ENCODE data around the gene ORM1.

Gene ORM1

DNA sequence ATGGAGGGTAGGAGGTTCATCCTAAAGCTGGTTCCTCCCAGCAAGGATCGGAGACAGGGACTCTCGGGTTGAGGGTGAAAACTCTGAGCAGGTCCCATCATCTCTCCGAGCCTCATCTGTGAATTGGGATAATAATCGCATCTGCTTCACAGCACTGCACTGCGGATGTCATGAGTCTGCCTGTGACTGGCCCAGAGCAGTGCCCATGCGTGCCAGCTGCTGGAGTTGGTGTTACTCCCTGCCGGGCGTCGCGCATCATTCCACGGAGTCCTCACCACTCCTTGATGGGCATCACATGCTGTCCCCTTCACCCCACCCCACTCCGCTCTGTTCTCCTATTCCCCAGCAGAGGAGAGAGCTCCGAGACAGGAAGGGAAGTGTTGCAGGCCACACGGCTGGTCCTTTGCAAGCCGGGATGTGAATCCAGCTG is 35.1 kb upstream of the ORM1 start:
- Histone ChIP-seq H3K36me3 (ENCODE audit: insufficient read depth, low read length) (no peaks in the 10 kb centered on the region), H4K20me1 (ENCODE audit: insufficient read depth, low read length, poor library complexity, severe bottlenecking) (no peaks in the 10 kb centered on the region), H3K4me2 (ENCODE audit: low read depth, low read length, poor library complexity, severe bottlenecking) (no peak overlapping the region), H3K9me2 (replicated peaks; ENCODE audit: low read depth, low read length) (no peaks in the 10 kb centered on the region), H3K79me2 (ENCODE audit: insufficient read depth, low read length) (no peaks in the 10 kb centered on the region), H3K4me3 (ENCODE audit: low read length, poor library complexity, severe bottlenecking) (no peak overlapping the region), H3K9ac (ENCODE audit: low read depth, low read length, poor library complexity, severe bottlenecking) (no peak overlapping the region), H2AFZ (ENCODE audit: low read length) (no peak overlapping the region), H3K27me3 (ENCODE audit: insufficient read depth, low read length, poor library complexity, severe bottlenecking) (no peaks in the 10 kb centered on the region), H3F3A (ENCODE audit: low read depth) (no peaks in the 10 kb centered on the region), H3K9me3 (ENCODE audit: insufficient read depth, low read depth, low read length) (no peaks in the 10 kb centered on the region), H3K4me1 (ENCODE audit: insufficient read depth, low read length, poor library complexity, severe bottlenecking) (no peaks in the 10 kb centered on the region)
- no peak for TF ChIP-seq EZH2phosphoT487 (IDR thresholded peaks at IDR 0.05; ENCODE audit: borderline replicate concordance)
- TF ChIP-seq CTCF (conservative IDR thresholded peaks at IDR 0.05; ENCODE audit: low read length) = no peak

DNA sequence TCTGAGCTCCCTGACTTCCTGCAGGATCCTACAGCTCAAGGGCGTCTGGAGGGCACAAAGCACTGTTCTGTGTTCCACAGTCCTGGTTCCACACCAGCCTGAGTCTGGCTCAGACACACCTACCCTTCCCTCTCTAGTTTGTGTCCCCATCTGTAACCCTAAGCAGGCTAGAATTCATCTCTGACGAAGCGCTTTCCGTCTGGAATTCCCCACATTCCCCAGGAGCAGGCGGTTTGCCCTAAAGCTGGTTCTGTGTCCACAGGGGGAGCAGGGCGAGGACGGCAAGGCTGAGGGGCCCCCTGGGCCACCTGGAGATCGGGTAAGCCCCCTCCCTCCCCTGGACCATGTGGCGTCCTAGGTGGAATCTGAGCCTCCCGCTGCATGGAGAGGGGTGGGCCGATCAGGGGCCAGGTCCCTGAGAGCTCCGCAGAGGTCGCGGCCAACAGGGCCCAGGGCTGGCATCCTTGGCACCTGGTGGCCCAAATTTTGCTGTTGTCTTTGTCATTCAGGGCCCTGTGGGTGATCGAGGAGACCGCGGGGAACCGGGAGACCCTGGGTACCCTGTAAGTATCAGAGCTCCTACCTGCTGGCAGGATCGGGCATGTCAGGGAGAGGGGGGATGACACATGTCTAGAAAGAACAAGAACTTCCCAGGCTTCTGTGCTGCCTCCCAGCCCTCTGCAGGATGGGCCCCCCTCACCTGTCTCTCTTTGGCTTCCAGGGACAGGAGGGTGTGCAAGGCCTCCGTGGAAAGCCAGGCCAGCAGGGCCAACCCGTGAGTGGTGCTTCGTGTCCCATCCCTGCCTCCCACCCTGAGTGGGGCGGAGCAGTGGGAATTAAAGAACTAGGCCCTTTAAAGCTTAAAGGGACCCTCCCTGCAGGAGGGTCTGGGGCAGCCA is 34.5 kb upstream of the ORM1 start:
- no peaks in the 10 kb centered on the region for H3K9me3 ChIP-seq (ENCODE audit: insufficient read depth, low read depth, low read length)

DNA sequence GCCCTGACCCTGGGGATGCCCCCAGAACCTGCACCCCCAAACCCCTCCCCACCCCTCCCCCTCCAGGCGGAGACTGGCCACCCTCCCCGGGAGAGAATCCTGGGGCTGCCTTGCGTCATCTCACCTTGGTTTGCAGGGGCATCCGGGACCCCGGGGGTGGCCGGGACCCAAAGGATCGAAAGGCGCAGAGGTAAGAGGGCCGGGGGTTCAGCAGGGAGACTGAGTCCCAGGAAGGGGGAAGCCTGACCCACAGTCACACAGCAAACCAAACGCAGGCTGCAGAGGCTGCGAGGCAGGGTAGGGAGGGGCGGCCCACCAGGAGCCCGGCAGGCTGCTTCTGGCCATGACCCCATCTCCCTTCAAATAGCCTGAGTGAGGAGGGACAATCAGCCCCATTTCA is 33.8 kb upstream of the ORM1 start:
- H3K9me2 ChIP-seq (replicated peaks; ENCODE audit: low read depth, low read length) = no peaks in the 10 kb centered on the region
- H3K4me2 ChIP-seq (ENCODE audit: low read depth, low read length, poor library complexity, severe bottlenecking) = no peak overlapping the region
- no peaks in the 10 kb centered on the region for H3K36me3 ChIP-seq (ENCODE audit: insufficient read depth, low read length)
- H3F3A ChIP-seq (ENCODE audit: low read depth) = no peaks in the 10 kb centered on the region
- no peak overlapping the region for H2AFZ ChIP-seq (ENCODE audit: low read length)
- H3K4me1 ChIP-seq (ENCODE audit: insufficient read depth, low read length, poor library complexity, severe bottlenecking) = no peaks in the 10 kb centered on the region
- H3K27me3 ChIP-seq (ENCODE audit: insufficient read depth, low read length, poor library complexity, severe bottlenecking) = no peaks in the 10 kb centered on the region
- H3K79me2 ChIP-seq (ENCODE audit: insufficient read depth, low read length) = no peaks in the 10 kb centered on the region
- no peak overlapping the region for H3K4me3 ChIP-seq (ENCODE audit: low read length, poor library complexity, severe bottlenecking)
- H3K9ac ChIP-seq (ENCODE audit: low read depth, low read length, poor library complexity, severe bottlenecking) = no peak overlapping the region
- no peaks in the 10 kb centered on the region for H4K20me1 ChIP-seq (ENCODE audit: insufficient read depth, low read length, poor library complexity, severe bottlenecking)
- no peak for TF ChIP-seq CTCF (conservative IDR thresholded peaks at IDR 0.05; ENCODE audit: low read length)
- no peak for TF ChIP-seq EZH2phosphoT487 (IDR thresholded peaks at IDR 0.05; ENCODE audit: borderline replicate concordance)
- H3K9me3 ChIP-seq (ENCODE audit: insufficient read depth, low read depth, low read length) = no peaks in the 10 kb centered on the region

More for the DNA sequence above, 34.5 kb upstream of the ORM1 start:
- TF ChIP-seq CTCF (conservative IDR thresholded peaks at IDR 0.05; ENCODE audit: low read length) = no peak
- Histone ChIP-seq H3K36me3 (ENCODE audit: insufficient read depth, low read length) (no peaks in the 10 kb centered on the region), H3F3A (ENCODE audit: low read depth) (no peaks in the 10 kb centered on the region), H3K4me2 (ENCODE audit: low read depth, low read length, poor library complexity, severe bottlenecking) (no peak overlapping the region), H3K9me2 (replicated peaks; ENCODE audit: low read depth, low read length) (no peaks in the 10 kb centered on the region), H4K20me1 (ENCODE audit: insufficient read depth, low read length, poor library complexity, severe bottlenecking) (no peaks in the 10 kb centered on the region), H3K4me1 (ENCODE audit: insufficient read depth, low read length, poor library complexity, severe bottlenecking) (no peaks in the 10 kb centered on the region), H3K27me3 (ENCODE audit: insufficient read depth, low read length, poor library complexity, severe bottlenecking) (no peaks in the 10 kb centered on the region), H2AFZ (ENCODE audit: low read length) (no peak overlapping the region), H3K4me3 (ENCODE audit: low read length, poor library complexity, severe bottlenecking) (no peak overlapping the region), H3K9ac (ENCODE audit: low read depth, low read length, poor library complexity, severe bottlenecking) (no peak overlapping the region), H3K79me2 (ENCODE audit: insufficient read depth, low read length) (no peaks in the 10 kb centered on the region)
